H9 (cell line): ENCODE results near the gene SQSTM1. TPM values are rescaled to one million over a fixed set of nuclear protein-coding genes. Genes with fewer than 3 reads are reported as not detected.

Experiments used
- DNase-seq: peaks from one replicate; pipeline ENCODE4 v3.0.0-alpha.2; 2017
- H2AFZ ChIP-seq: one replicate; pipeline ENCODE4 v1.6.1; 2013; ENCODE audit warnings: mild to moderate bottlenecking, low read length, control low read depth, moderate library complexity
- H2AK5ac ChIP-seq: 2 replicates; pipeline ENCODE4 v1.6.1; 2013; ENCODE audit warnings: low read length, control low read depth, mixed read lengths; ENCODE audit not compliant: insufficient read length
- H2BK120ac ChIP-seq: one replicate; pipeline ENCODE4 v1.6.1; 2013; ENCODE audit warnings: low read depth, mild to moderate bottlenecking, low read length, control low read depth, inconsistent platforms; ENCODE audit not compliant: poor library complexity, severe bottlenecking
- H2BK12ac ChIP-seq: 2 replicates; pipeline ENCODE4 v1.6.1; 2013; ENCODE audit warnings: low read length, control low read depth, mixed read lengths, low read depth; ENCODE audit not compliant: insufficient read length
- H2BK15ac ChIP-seq: 2 replicates; pipeline ENCODE4 v1.6.1; 2013; ENCODE audit warnings: low read depth, low read length, control low read depth
- H2BK20ac ChIP-seq: one replicate; pipeline ENCODE4 v1.6.1; 2013; ENCODE audit warnings: low read depth, mild to moderate bottlenecking, low read length, control low read depth, inconsistent platforms; ENCODE audit not compliant: poor library complexity, severe bottlenecking
- H2BK5ac ChIP-seq: 2 replicates; pipeline ENCODE4 v1.6.1; 2013; ENCODE audit warnings: low read length, control low read depth, mixed read lengths; ENCODE audit not compliant: insufficient read length
- H3K14ac ChIP-seq: 2 replicates; pipeline ENCODE4 v1.6.1; 2013; ENCODE audit warnings: low read length, control low read depth; ENCODE audit not compliant: insufficient read depth
- H3K18ac ChIP-seq: 2 replicates; pipeline ENCODE4 v1.6.1; 2013; ENCODE audit warnings: low read depth, mild to moderate bottlenecking, mixed read lengths, low read length, control low read depth; ENCODE audit not compliant: insufficient read length
- H3K23ac ChIP-seq: 2 replicates; pipeline ENCODE4 v1.6.1; 2013; ENCODE audit warnings: low read length, control low read depth, mixed read lengths, low read depth; ENCODE audit not compliant: insufficient read length
- H3K23me2 ChIP-seq: 2 replicates; pipeline ENCODE4 v1.6.1; 2013; ENCODE audit warnings: low read depth, mild to moderate bottlenecking, mixed read lengths, low read length, control low read depth; ENCODE audit not compliant: insufficient read length, poor library complexity, severe bottlenecking
- H3K27ac ChIP-seq: 2 replicates; pipeline ENCODE4 v1.5.1; 2013; ENCODE audit warnings: low read length, control low read depth, mixed read lengths, low read depth; ENCODE audit not compliant: insufficient read length
- H3K27me3 ChIP-seq: 2 replicates; pipeline ENCODE4 v1.6.1; 2013; ENCODE audit warnings: low read length, control low read depth, inconsistent platforms; ENCODE audit not compliant: insufficient read depth
- H3K4ac ChIP-seq: 2 replicates; pipeline ENCODE4 v1.6.1; 2013; ENCODE audit warnings: low read depth, mild to moderate bottlenecking, control low read depth, inconsistent platforms, low read length, moderate library complexity
- H3K4me1 ChIP-seq: 2 replicates; pipeline ENCODE4 v1.6.1; 2013; ENCODE audit warnings: low read length, control low read depth, inconsistent platforms; ENCODE audit not compliant: insufficient read depth
- H3K4me2 ChIP-seq: 2 replicates; pipeline ENCODE4 v1.6.1; 2013; ENCODE audit warnings: low read length, control low read depth, mixed read lengths; ENCODE audit not compliant: insufficient read length, insufficient read depth
- H3K56ac ChIP-seq: 2 replicates; pipeline ENCODE4 v1.6.1; 2013; ENCODE audit warnings: low read depth, mild to moderate bottlenecking, mixed read lengths, low read length, control low read depth; ENCODE audit not compliant: insufficient read length
- H3K79me1 ChIP-seq: 2 replicates; pipeline ENCODE4 v1.6.1; 2013; ENCODE audit warnings: low read depth, mild to moderate bottlenecking, moderate library complexity, low read length, control low read depth, inconsistent platforms; ENCODE audit not compliant: insufficient read depth, poor library complexity, severe bottlenecking
- H3K79me2 ChIP-seq: 2 replicates; pipeline ENCODE4 v1.6.1; 2013; ENCODE audit warnings: low read length, control low read depth, inconsistent platforms; ENCODE audit not compliant: insufficient read depth
- H3K9ac ChIP-seq: 2 replicates; pipeline ENCODE4 v1.6.1; 2013; ENCODE audit warnings: low read length, control low read depth, mixed read lengths; ENCODE audit not compliant: insufficient read length; ENCODE audit errors: extremely low read depth
- H3K9me3 ChIP-seq: one replicate; pipeline ENCODE4 v1.6.1; 2013; ENCODE audit warnings: low read depth, low read length, inconsistent platforms; ENCODE audit not compliant: control insufficient read depth
- H3T11ph ChIP-seq: one replicate; pipeline ENCODE4 v1.6.1; 2013; ENCODE audit warnings: mild to moderate bottlenecking, low read length, control low read depth, inconsistent platforms
- H4K20me1 ChIP-seq: one replicate; pipeline ENCODE4 v1.6.1; 2013; ENCODE audit not compliant: control insufficient read depth, insufficient read length, insufficient read depth
- H4K5ac ChIP-seq: 2 replicates; pipeline ENCODE4 v1.6.1; 2013; ENCODE audit warnings: low read depth, mild to moderate bottlenecking, mixed read lengths, low read length, control low read depth; ENCODE audit not compliant: insufficient read length
- H4K8ac ChIP-seq: replicated peaks from 2 replicates; pipeline ENCODE4 v1.6.1; 2013; ENCODE audit warnings: low read length, control low read depth, mixed read lengths, low read depth; ENCODE audit not compliant: insufficient read length
- H4K91ac ChIP-seq: 2 replicates; pipeline ENCODE4 v1.6.1; 2013; ENCODE audit warnings: low read depth, mild to moderate bottlenecking, moderate library complexity, mixed read lengths, low read length, control low read depth; ENCODE audit not compliant: insufficient read length
- H3K27ac Mint-ChIP-seq, 3 experiments: 2 replicates in 2 of 3; 3 replicates in 1 of 3; pipeline ENCODE4 v1.8.0; 2020 to 2021; ENCODE audit warnings: mixed read lengths in 3 of 3, mild to moderate bottlenecking in 1 of 3, moderate library complexity in 1 of 3
- H3K27me3 Mint-ChIP-seq: 2 replicates; pipeline ENCODE4 v1.8.0; 2021; ENCODE audit warnings: low read depth, mild to moderate bottlenecking, moderate library complexity, mixed read lengths
- H3K36me3 Mint-ChIP-seq, 3 experiments: 2 replicates in 2 of 3; 3 replicates in 1 of 3; pipeline ENCODE4 v1.8.0; 2020 to 2021; ENCODE audit warnings: low read depth in 3 of 3, mixed read lengths in 3 of 3; ENCODE audit not compliant: insufficient read depth in 1 of 3
- H3K4me1 Mint-ChIP-seq, 2 experiments: 2 replicates each; pipeline ENCODE4 v1.8.0; 2020; ENCODE audit warnings: mixed read lengths in 2 of 2
- H3K4me3 Mint-ChIP-seq, 2 experiments: 2 replicates in 1 of 2; 3 replicates in 1 of 2; pipeline ENCODE4 v1.8.0; 2020 to 2021; ENCODE audit warnings: mild to moderate bottlenecking in 2 of 2, mixed read lengths in 2 of 2, moderate library complexity in 1 of 2
- H3K9me3 Mint-ChIP-seq, 2 experiments: 2 replicates in 1 of 2; 3 replicates in 1 of 2; pipeline ENCODE4 v1.8.0; 2020; ENCODE audit warnings: mild to moderate bottlenecking in 2 of 2, mixed read lengths in 2 of 2, moderate library complexity in 1 of 2
- CTCF ChIP-seq: fragments of 200-600 bp; sonication (generic); conservative IDR thresholded peaks from 3 replicates; pipeline ENCODE4 v1.8.0; 2021; ENCODE audit warnings: antibody characterized with exemption, mild to moderate bottlenecking
- WGBS: extraction: QIAGEN DNeasy Blood & Tissue Kit; methylation state at CpG from one replicate; pipeline ENCODE4 v1.1.7; 2013; ENCODE audit warnings: missing lambda C conversion rate, low lambda C conversion rate, mixed read lengths; ENCODE audit not compliant: insufficient read length; ENCODE audit errors: extremely low coverage; 5-methylcytosine and 5-hydroxymethylcytosine counted together
- total RNA-seq: library from RNA; stranded (reverse); gene quantifications from 2 replicates; pipeline ENCODE4 v1.2.1, GENCODE V29; 2021

Gene SQSTM1
- total RNA-seq, 1 experiment from 2014 or later, result 144 TPM

GRCh38 chr5:179802950-179803562 is 17.6 kb upstream of the SQSTM1 start:
- no peak overlapping the region for H2BK15ac ChIP-seq
- Mint-ChIP-seq H3K27me3 (no peaks in the 10 kb centered on the region), H3K4me3 (peak overlapping the region in 1 of 2 experiments; percentile 57; a peak in 1 of 5 replicates), H3K4me1 (peaks cover 28 to 39% of the 10 kb centered on the region in 2 experiments), H3K9me3 (no peaks in the 10 kb centered on the region), H3K36me3 (peaks cover 15 to 34% (median 28%) of the 10 kb centered on the region in 3 experiments; a peak in 6 of 7 replicates), H3K27ac (no peak overlapping the region)
- DNase-seq, result no peak
- no peak overlapping the region for H3K56ac ChIP-seq
- no peak overlapping the region for H3K4ac ChIP-seq
- H3K27ac ChIP-seq, result no peak overlapping the region
- peaks cover 5% of the 10 kb centered on the region for H3K79me1 ChIP-seq
- no peaks in the 10 kb centered on the region for H3K4me1 ChIP-seq
- no peak overlapping the region for H2BK120ac ChIP-seq
- H4K20me1 ChIP-seq, result no peaks in the 10 kb centered on the region
- TF ChIP-seq CTCF, result no peak
- no peak overlapping the region for H2AFZ ChIP-seq
- no peak overlapping the region for H2BK20ac ChIP-seq
- no CpG with 5 or more reads among the region's 11 CpGs for WGBS
- no peak overlapping the region for H3K18ac ChIP-seq
- no peaks in the 10 kb centered on the region for H3K27me3 ChIP-seq
- no peak overlapping the region for H3K23ac ChIP-seq
- H3K79me2 ChIP-seq, result no peaks in the 10 kb centered on the region; the same call in 1 of the 2 replicates
- H3K9ac ChIP-seq, result no peak overlapping the region
- no peak overlapping the region for H3T11ph ChIP-seq
- no peak overlapping the region for H2BK5ac ChIP-seq
- no peak overlapping the region for H4K5ac ChIP-seq
- H3K4me2 ChIP-seq, result no peak overlapping the region
- no peak overlapping the region for H2AK5ac ChIP-seq
- H4K91ac ChIP-seq, result no peak overlapping the region
- H3K23me2 ChIP-seq, result peaks cover 5% of the 10 kb centered on the region
- H3K9me3 ChIP-seq, result no peaks in the 10 kb centered on the region
- no peak overlapping the region for H2BK12ac ChIP-seq
- no peak overlapping the region for H3K14ac ChIP-seq
- H4K8ac ChIP-seq, result no peak overlapping the region
